HG03045 (cell line): Measurements from ENCODE around the gene DHRS3.

ENCODE experiments used
- ATAC-seq: cut with Tn5 transposase; IDR thresholded peaks from one replicate; pipeline ENCODE4 v1.9.1; 2021; ENCODE audit warnings: mild to moderate bottlenecking, moderate library complexity; ENCODE audit not compliant: unreplicated experiment

Gene DHRS3

DNA sequence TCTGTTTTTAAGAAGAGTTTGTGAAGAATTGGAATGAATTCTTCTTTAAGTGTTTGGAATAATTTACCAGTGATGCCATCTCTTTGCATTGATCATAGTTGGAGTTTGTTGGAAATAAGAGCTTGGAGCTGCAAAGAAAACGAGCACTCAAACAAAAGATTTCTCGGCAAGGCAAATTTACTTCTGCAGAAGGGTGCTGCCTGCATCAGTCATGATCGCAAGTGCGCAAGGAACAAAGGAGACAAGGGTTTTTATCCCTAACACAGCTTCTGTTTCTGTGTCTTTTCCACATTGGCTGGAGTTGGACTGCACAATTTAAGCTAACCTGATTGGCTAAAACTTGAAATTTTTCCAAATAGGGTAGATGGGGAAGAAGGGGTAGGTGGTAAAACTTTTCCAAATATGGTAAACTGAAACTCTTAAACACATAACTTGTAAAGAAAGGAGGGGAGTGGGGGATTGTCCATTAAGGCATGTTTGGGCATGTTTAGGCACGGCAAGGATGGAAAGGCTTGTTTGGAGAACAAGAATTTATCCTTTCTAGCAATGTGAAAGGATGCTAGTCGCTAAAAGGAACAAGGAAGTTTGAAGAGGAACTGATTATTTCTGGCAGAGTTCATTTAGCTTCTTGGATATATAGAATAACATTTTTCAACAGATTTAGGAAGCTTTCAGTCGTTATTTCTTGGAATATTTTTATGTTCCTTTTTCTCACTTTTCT lies 22.4 kb upstream of the DHRS3 start:
- no peak for ATAC-seq

DNA sequence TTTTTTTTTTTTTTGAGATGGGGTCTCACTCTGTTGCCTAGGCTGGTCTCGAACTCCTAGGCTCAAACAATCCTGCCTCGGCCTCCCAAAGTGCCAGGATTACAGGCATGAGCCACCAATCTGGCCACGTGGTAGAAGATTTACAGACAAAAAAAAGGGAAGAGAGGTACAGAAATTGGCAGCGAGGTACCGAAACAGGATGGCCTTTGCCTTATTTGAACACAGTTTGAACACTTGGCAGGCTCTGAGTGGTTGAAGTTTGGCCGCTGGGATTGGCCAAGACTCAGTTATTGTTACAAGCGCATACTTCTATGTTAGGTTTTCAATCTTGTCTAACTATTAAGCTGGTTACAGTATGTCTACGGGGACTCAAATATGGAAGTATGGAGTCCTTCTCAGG lies 19.7 kb upstream of the DHRS3 start:
- no peak for ATAC-seq

DNA sequence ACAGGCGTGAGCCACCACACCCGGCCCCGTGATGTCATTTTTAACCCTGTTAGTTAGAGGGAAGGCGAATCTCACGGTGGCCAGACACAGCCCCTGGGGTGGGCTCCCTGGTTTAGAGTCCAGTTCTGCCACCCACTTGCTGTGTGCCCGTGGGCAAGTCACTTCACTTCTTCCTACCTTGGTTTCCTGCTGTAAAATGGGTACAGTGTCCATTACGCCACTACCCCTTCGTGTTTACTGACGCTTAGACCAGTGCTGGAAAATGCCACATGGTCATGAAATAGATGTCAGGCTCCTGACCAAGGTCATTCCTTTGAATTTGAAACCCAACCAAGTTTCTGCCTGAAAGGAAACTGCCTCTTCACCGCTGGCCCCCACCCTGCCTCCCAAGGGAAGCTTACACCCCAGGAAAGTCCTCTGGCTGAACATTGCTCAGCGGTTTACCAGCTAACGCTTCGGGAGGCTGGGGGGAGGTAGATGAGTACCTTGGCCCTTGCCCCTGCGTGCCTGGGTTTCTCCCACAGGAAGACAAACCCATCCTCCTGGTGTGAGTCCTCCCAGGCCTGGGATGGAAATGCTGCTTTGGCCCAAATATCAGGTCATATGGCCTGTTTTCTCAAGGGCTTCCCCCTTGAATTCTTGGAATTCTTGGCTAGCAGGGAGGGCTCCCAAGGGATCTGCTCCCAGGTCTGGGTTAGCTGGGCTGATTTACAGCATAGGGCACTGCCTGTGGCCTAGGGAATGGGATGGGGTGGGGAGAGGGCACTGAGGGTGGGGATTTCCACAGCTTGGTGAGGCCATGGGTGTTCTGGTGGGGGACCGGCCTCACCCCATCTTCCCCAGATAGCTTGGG lies 18.3 kb upstream of the DHRS3 start:
- ATAC-seq = no peak

DNA sequence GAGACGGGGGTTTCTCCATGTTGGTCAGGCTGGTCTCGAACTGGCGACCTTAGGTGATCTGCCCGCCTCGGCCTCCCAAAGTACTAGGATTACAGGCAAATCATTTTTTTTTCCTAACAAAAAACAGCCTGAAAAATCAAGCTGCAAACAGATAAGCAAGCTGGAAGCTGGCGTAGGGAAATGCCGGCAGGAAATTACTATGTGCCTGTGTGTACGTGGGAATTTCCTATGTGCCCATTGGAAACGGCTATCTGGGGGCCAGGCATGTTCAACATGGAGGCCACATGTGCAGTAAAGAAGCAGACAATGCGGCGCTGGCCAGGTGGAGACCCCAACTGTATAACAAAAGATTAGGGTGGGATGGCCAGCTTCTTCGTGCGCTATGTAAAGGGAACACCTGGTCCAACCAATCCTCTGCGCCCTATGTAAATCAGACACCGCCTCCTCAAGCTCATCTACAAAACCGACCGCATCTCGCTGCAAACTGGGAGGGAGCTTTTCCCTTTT lies 16.7 kb upstream of the DHRS3 start:
- no peak for ATAC-seq

DNA sequence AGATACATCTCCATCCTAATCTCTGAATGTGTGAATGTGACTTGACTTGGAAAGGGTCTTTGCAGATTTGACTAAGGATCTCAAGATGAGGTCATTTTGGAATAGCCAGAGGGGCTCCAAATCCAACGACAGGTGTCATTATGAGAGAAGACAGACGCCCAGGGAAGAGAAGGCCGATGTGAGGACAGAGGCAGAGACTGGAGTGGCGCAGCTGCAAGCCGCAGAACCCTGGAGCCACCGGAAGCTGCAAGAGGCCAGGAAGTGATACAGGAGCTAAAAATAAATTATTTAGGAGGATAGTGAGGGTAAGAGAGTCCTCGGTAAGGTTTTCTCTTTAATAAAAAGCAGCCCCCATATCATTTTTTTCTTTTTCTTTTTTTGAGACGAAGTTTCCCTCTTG lies 16.1 kb upstream of the DHRS3 start:
- ATAC-seq = no peak

DNA sequence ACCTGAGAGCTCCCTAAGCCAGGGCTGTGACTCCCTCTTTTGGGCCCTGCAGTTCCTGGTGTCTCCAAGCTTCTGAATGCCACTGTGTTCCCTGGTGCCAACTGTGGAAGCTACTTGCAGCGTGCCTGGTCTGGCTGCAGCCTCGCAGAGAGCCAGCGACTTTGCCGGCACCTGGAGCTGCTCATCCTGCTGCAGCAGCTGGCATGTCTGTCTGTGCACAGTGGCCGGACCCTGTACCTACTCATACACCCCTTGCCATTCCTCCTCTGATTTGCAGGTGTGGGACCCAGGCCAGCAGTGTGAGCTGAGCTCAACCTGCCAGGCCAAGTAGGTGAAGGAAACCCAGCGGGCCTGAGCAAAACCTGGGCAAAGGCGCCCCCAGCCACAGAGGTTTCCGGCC lies 13.6 kb upstream of the DHRS3 start:
- ATAC-seq = no peak

DNA sequence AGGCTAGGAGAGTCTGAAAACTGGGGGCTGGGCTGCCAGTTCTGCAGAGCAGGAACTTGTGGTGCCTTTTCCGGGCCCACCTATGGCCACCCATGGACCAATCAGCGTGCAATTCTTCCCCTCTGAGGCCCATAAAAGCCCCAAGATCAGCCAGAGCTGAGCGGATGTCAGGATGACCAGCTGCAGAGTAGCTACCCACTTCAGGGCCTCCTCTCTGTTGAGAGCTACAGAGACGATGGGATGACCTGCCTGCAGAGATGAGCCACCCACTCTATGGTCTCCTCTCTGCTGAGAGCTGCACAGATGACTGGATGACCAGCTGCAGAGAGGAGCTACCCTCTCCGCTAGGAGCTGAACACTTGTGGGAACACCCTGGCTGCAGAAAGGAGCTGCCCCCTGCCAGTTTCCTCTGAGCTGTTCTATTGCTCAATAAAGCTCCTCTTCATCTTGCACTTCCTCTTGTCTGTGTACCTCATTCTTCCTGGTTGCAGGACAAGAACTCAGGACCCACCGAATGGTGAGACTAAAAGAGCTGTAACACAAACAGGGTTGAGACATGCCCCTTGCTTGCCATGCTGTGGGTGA lies 13.0 kb upstream of the DHRS3 start:
- no peak for ATAC-seq

DNA sequence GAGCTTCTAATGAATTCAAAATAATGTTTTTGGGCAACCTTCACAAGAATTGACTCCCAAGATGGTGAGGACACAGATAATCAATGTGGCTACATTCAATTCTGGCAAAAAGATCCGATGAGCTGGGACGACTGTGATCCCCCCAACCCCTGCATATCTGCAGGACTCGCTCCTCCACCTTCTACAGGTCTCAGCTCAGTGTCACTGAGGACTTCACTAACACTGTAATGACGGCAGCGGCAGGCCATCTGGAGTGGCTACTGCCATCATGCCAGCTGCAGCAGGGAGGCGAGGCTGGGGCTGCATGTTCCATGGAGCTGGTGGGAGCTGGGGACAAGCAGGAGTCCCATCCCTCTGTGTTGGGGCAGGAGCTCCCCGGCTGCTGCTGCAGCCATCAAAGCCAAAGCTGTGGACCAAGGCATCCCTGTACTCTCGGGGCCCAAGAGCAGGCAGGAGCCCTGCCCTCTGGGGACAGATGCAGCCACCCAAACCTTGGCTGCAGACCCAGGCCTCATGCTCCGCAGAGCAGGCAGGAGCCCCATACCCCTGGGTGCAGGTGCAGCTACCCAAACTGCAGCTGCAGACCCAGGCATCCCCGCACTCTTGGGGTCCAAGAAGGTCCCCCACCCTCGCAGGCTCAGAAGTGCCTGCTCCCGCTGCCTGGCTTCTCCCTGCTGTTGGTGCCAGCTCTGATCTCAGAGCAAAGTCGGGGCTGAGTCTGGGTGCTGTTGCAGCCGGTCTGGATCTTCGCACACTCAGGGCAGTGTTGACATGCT lies 12.2 kb upstream of the DHRS3 start:
- no peak for ATAC-seq

DNA sequence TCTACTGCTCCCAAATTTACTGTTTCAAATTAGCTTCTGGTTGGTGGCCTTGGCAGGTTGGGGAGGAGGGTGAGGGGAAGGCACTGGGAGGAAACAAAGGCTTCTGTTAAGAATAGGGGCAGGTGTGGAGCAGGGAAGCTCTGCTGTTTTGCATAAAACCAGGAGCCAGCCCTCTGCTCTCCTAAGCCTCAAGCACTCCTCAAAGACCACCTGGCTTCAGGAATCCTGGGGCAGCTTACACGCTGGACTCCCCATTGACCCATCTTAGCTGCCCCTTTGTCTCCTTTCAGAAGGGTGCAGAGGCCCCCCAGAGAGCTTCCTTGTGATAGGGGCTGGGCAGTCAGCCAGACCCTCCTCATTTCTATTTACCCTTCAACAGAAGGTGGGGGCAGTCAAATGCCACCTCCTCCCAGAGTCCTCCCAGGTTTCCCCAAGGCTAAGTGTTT lies 11.5 kb upstream of the DHRS3 start:
- ATAC-seq = no peak

DNA sequence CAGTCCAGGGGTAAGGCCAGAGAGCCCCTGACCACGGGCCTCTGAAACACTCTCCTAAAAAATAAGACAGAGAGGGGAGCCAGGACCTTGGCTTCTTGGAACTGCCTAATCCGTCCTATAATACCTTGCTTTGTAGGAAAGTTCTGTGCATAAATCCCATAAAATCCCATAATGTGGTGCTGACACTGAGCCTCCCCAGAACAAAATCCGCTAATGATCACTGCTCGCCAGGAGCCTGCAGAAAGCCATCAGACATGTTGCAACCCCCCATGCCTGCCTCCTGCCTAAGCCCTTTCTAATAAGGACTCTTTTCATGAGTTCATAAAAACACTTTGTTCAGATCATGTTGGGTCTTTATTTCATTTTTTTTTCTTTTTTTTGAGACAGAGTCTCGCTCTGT lies 9.3 kb upstream of the DHRS3 start:
- ATAC-seq = no peak

DNA sequence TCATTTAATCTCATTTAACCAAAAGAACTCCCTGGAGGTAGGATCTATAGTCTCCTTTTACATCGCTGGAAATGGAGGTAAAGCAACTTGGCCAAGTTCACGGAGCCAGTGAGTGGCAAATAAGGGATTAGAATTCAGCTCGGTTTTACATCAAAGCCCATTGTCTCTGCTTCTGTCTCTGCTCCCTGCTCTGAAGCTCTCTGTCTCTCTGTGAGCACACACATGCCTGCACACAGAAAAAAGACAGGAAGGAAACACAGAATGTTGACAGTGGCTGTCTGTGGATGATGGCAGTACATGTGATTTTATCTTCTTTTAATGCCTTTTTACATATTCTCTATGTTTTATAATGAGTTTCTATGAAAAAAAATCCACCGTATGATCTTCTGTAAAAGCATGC lies 8.9 kb upstream of the DHRS3 start:
- no peak for ATAC-seq

DNA sequence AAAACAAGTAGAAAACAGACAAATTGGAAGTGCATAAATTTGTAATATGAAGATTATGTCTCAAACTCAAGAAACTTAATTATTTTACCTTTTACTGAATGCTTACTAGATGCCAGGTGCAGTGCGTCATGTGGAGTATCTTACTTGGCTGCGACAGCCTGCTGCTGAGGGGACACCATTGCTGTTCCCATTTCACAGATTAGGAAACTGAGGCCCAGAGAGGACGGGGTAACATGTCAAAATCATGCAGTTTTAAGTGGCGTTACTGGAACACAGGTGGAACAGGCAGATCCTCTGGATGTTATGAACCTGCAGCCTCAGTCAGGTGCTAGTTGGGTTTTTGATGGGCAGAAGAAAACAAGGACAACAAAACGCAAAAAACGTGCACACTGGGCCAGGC lies 7.3 kb upstream of the DHRS3 start:
- no peak for ATAC-seq

DNA sequence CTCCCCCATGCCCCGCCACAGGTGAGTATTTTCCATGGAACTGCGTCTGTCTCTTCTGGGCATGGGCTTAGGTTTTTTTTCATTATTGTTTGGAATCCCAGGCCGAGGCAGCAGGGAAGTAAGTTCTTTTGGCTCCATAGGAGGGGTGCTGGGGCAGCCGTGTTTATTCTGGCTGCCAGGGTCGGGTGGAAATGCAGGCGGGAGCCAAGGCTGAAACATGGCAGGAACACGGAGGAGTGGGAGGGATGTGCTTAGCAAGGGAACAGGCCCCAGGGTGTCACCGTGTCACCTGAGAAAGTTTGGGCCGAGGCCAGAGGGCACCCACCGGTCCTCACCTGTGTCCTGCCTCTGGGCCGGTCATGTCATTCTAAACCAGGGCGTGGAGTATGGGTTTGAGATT lies 4.5 kb upstream of the DHRS3 start:
- no peak for ATAC-seq

DNA sequence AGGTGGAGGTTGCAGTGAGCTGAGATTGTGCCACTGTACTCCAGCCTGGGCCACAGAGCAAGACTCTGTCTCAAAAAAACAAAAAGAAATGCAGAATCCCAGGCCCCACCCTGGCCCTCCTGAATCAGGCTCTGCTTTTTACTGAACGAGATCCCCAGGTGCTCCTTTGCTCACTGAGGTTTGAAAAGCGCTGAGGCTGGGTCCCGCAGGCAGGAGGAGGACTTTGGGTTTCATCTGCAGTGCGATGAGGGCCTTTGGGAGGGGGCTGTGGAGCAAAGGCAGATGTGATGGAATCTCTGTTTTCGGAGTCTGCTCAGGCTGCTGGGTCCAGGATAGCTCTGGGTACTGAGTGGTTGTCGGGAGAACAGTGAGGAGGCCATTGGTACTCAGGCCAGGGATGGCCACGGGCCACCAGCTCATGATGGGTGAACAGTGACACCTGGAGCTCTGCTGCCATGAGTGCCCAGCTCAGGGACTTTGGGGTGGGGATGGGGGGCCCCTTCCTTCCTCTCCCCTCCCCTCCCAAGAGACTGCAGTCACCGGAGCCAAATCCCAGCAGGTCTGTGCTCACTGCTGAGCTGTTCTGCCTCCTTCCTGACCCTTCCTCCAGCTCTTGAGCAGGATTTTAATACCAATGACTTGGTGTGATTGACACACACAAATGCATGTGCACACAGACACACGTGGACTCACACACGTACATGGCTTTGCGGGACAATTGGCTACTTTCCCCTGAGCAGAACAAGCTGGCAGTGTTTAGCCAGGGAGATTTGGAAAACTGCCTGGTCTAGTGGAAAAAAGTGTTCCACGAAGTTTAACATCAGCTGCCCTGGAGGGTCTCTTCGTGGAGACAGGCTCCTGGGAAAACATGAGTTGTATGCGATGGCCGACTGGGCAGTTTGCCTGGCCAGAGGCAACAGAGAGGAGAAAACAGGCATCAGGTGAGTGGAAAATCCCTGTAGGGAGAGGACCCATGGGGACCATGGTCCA lies 3.6 kb upstream of the DHRS3 start:
- ATAC-seq = no peak

DNA sequence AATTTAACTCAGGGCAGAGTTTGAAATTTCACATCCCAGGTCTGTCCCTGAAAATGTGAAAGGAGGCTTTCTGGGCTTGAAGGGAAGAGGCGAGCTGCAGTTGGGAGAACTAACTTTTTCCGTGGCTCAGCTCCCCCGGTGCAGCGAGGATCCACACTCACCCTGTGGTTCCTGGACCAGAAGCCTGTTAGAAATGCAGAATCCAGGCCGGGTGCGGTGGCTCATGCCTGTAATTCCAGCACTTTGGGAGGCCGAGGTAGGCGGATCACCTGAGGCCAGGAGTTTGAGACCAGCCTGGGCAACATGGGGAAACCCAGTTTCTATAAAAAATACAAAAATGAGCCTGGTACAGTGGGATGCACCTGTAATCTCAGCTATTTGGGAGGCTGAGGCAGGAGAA lies 2.9 kb upstream of the DHRS3 start:
- ATAC-seq = no peak

DNA sequence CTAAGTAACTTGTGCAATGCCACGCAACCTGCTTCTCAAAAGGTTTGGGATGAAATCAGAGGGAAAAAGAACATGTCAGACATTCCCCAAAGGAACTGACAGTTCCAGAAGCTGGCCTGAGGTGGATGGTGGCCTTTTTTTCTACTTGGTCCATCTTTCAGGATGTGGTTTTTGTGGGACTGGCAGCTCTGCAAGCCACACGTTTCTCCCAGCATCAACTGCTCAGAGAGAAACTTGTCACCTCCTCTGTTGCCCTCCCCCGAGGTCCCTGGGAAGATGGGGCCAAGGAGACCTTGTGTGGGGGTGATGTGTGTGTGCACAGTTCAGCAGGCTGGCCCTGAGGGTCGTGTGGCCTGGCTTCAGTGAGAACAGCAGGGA lies 2.5 kb upstream of the DHRS3 start:
- no peak for ATAC-seq

DNA sequence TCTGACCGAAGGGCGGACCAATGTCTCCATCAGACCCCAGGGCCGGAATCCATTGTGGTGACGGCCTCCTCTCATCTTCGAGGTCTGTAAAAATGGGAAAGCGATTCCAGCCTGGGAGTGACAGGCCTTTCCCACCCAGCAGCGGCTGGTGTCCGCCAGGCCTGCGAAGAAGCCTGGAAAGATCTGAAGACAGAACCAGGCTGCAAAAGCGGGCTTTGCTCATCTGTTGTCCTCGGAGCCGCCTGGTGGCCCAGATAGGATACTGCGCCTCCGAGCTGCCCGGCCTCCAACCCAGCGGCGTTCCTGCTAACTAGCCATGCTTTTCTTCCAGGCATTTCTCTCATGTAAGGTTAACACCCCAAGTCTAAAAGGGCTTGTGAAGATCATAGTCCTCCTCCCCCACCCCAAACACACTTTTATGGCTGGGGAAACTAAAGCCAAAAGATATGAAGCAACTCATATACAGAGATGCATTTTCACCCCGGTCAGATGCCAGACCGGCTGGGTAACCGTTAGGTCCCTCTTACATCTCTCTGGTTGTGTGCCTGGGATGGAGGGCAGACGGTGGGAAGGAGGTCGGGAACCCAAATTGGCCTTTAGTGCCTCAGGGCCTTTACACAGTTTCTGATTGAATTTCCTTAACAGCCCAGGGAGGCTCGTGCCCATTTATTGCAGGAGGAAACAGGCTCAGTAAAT lies 1.9 kb upstream of the DHRS3 start:
- ATAC-seq = no peak

DNA sequence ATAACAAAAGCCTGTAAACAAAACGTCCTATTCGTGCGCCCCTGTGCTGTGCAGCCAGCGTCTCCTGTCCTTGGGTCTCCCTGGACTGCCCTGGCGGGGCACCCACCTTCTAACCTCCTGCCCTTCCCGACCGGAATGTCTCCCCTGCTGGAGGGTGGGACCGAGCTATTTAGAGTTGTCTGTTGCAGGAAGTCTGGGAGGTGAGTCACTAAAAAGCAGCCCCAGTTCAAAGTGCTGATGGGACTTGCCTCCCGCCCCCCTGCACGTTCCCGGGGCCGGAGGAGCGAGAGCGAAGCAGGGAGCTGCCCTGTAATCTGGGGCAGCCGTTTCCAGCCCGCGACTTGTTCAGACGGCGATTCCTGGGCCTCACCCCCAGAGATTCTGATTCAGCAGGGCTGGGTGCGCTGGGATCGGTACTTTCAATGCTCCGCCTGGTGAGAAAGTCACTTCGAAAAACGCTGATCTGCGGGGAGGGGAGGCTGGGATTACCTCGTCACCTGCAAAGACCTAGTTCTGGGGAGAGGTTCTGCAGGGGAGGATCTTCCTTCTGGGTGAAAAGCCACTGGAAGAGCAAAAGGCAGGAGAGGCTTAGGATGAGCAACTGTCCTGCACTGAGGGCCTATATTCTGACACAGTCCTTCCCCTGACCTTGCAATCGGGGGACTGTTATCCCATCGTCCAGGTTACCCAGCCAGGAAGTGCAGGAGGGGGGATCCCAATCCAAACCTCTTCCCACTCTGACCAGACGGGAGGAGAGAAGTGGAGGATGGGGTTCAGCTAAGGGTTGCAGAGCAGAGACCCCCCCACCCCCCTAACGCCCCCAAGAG lies 1.2 kb upstream of the DHRS3 start:
- no peak for ATAC-seq

DNA sequence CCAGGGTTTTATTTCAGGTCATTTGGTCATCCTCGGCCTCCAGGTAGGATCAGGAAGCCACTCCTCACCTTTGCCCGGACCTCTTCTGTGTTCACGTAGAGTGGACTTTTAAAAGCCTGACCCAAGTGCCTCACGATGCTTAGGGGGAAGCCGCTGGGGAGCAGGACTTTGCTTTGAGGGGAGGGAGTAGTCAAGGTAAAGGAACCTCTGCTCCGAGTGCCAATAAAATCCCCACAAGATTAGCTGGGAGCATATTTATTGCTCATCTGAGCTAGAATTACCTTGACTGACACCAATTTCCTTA lies 603 bp upstream of the DHRS3 start:
- no peak for ATAC-seq
